ENCODE measurements around the gene WNT4. TPM values are rescaled to one million over a fixed set of nuclear protein-coding genes. Genes with fewer than 3 reads are reported as not detected.

WNT4 gene
- total RNA-seq, 4 donors from 2014 or later, result 21.3 to 42.7 (median 24.5) TPM

- Histone ChIP-seq H3K4me1 (peaks cover 46% of the 10 kb centered on the region), H3K36me3 (peaks cover 50% of the 10 kb centered on the region), H3K4me3 (no peak overlapping the region), H3K9me3 (no peaks in the 10 kb centered on the region), H3K27me3 (no peaks in the 10 kb centered on the region), H3K27ac (no peak overlapping the region)
- TF ChIP-seq POLR2AphosphoS5 (IDR thresholded peaks at IDR 0.05) (no peak), POLR2A (IDR thresholded peaks at IDR 0.05) (no peak), EP300 (IDR thresholded peaks at IDR 0.05) (no peak), CTCF (IDR thresholded peaks at IDR 0.05) (no peak)
- DNase-seq (ENCODE audit: low spot score in 2 of 2), result no peak
- WGBS, result 81% methylated on average over 3 of the region's 3 CpGs
Measured at GRCh38 chr1:22090867-22091266, 52.0 kb downstream of the WNT4 start.

- Histone ChIP-seq H3K27me3 (no peaks in the 10 kb centered on the region), H3K4me3 (no peak overlapping the region), H3K9me3 (no peaks in the 10 kb centered on the region), H3K36me3 (peaks cover 45% of the 10 kb centered on the region), H3K4me1 (peaks cover 46% of the 10 kb centered on the region), H3K27ac (no peak overlapping the region)
- DNase-seq (ENCODE audit: low spot score in 2 of 2), result no peak
- 15% methylated on average over 6 of the region's 6 CpGs for WGBS
- no peak for TF ChIP-seq POLR2AphosphoS5 (IDR thresholded peaks at IDR 0.05)
- TF ChIP-seq POLR2A (IDR thresholded peaks at IDR 0.05), result no peak
- TF ChIP-seq EP300 (IDR thresholded peaks at IDR 0.05), result no peak
- no peak for TF ChIP-seq CTCF (IDR thresholded peaks at IDR 0.05)
Measured at GRCh38 chr1:22089787-22090186, 53.1 kb downstream of the WNT4 start.

GRCh38 chr1:22089134-22089571, 53.7 kb downstream of the WNT4 start:
- Histone ChIP-seq H3K4me1 (peaks cover 46% of the 10 kb centered on the region), H3K4me3 (no peak overlapping the region), H3K36me3 (peaks cover 41% of the 10 kb centered on the region), H3K9me3 (no peaks in the 10 kb centered on the region), H3K27me3 (no peaks in the 10 kb centered on the region), H3K27ac (no peak overlapping the region)
- no peak for DNase-seq (ENCODE audit: low spot score in 2 of 2)
- TF ChIP-seq POLR2AphosphoS5 (IDR thresholded peaks at IDR 0.05) (no peak), CTCF (IDR thresholded peaks at IDR 0.05) (no peak), EP300 (IDR thresholded peaks at IDR 0.05) (no peak), POLR2A (IDR thresholded peaks at IDR 0.05) (no peak)
- WGBS, result 37% methylated on average over 3 of the region's 3 CpGs

- Histone ChIP-seq H3K4me1 (peaks cover 50% of the 10 kb centered on the region), H3K36me3 (peaks cover 36% of the 10 kb centered on the region), H3K27ac (no peak overlapping the region), H3K27me3 (no peaks in the 10 kb centered on the region), H3K4me3 (no peak overlapping the region), H3K9me3 (no peaks in the 10 kb centered on the region)
- TF ChIP-seq POLR2A (IDR thresholded peaks at IDR 0.05) (no peak), EP300 (IDR thresholded peaks at IDR 0.05) (no peak), CTCF (IDR thresholded peaks at IDR 0.05) (no peak), POLR2AphosphoS5 (IDR thresholded peaks at IDR 0.05) (no peak)
- no peak for DNase-seq (ENCODE audit: low spot score in 2 of 2)
- 50% methylated on average over 2 of the region's 2 CpGs for WGBS
Measured at GRCh38 chr1:22088331-22088730, 54.6 kb downstream of the WNT4 start.

GRCh38 chr1:22080191-22080590, 62.7 kb downstream of the WNT4 start:
- H3K4me1 ChIP-seq, result peaks cover 45% of the 10 kb centered on the region
- H3K4me3 ChIP-seq, result no peak overlapping the region
- H3K27me3 ChIP-seq, result no peaks in the 10 kb centered on the region
- TF ChIP-seq POLR2AphosphoS5 (IDR thresholded peaks at IDR 0.05), result no peak
- no peak for TF ChIP-seq EP300 (IDR thresholded peaks at IDR 0.05)
- no peak for TF ChIP-seq CTCF (IDR thresholded peaks at IDR 0.05)
- no peak for TF ChIP-seq POLR2A (IDR thresholded peaks at IDR 0.05)
- H3K36me3 ChIP-seq, result peaks cover 44% of the 10 kb centered on the region
- H3K9me3 ChIP-seq, result no peaks in the 10 kb centered on the region
- no peak for DNase-seq (ENCODE audit: low spot score in 2 of 2)
- WGBS, result 83% methylated on average over 2 of the region's 2 CpGs
- H3K27ac ChIP-seq, result no peak overlapping the region
